GM18519 (cell line): ENCODE results near the gene RFX1.

ENCODE experiments used
- ATAC-seq: cut with Tn5 transposase; IDR thresholded peaks from one replicate; pipeline ENCODE4 v1.9.1; 2021; ENCODE audit warnings: mild to moderate bottlenecking, moderate library complexity; ENCODE audit not compliant: unreplicated experiment, low FRiP score

The RFX1 gene

GRCh38 chr19:13997631-13997962 is 8.5 kb downstream of the RFX1 start:
- ATAC-seq: no peak

GRCh38 chr19:13996928-13997630 is 9.0 kb downstream of the RFX1 start:
- ATAC-seq: no peak

- no peak for ATAC-seq
Observed at GRCh38 chr19:13995878-13996765, 10.0 kb downstream of the RFX1 start.

GRCh38 chr19:13995017-13995728 is 10.9 kb downstream of the RFX1 start:
- ATAC-seq: no peak

GRCh38 chr19:13993590-13994300 is 12.4 kb downstream of the RFX1 start:
- ATAC-seq: no peak

GRCh38 chr19:13992025-13992424 is 14.1 kb downstream of the RFX1 start:
- no peak for ATAC-seq

GRCh38 chr19:13990085-13990484 is 16.0 kb downstream of the RFX1 start:
- ATAC-seq: no peak

- ATAC-seq: no peak
Observed at GRCh38 chr19:13989487-13989886, 16.6 kb downstream of the RFX1 start.

GRCh38 chr19:13987101-13987890 is 18.8 kb downstream of the RFX1 start:
- ATAC-seq: no peak

- peak; percentile 48 for ATAC-seq
Observed at GRCh38 chr19:13986348-13986904, 19.7 kb downstream of the RFX1 start.

- peak; percentile 6 for ATAC-seq
Observed at GRCh38 chr19:13985771-13986347, 20.3 kb downstream of the RFX1 start.

- no peak for ATAC-seq
Observed at GRCh38 chr19:13984875-13985741, 21.0 kb downstream of the RFX1 start.

GRCh38 chr19:13984186-13984585 is 21.9 kb downstream of the RFX1 start:
- no peak for ATAC-seq

- no peak for ATAC-seq
Observed at GRCh38 chr19:13983213-13983889, 22.8 kb downstream of the RFX1 start.

GRCh38 chr19:13982773-13983172 is 23.3 kb downstream of the RFX1 start:
- no peak for ATAC-seq

- ATAC-seq: no peak
Observed at GRCh38 chr19:13981988-13982501, 24.1 kb downstream of the RFX1 start.

GRCh38 chr19:13981467-13981866 is 24.7 kb downstream of the RFX1 start:
- no peak for ATAC-seq
